Fibroblast of villous mesenchyme (primary cell): ENCODE data around the gene MINPP1. TPM values are rescaled to one million over a fixed set of nuclear protein-coding genes. Genes with fewer than 3 reads are reported as not detected.
"Not testable (repeated sequence)": the region's sequence is repeated elsewhere in the genome, so short reads cannot be mapped to it uniquely, and the experiment has no call there.

ENCODE experiments used
- DNase-seq: peaks from one replicate; pipeline ENCODE4 v3.0.0-alpha.2; 2010; ENCODE audit warnings: low read depth
- H3K4me3 ChIP-seq: 2 replicates; pipeline ENCODE4 v1.5.1; 2011; ENCODE audit warnings: low read depth, mild to moderate bottlenecking, low read length
- total RNA-seq: library from RNA; depleted of rRNA; stranded (reverse); fragments of >200 nt; gene quantifications from 2 replicates; pipeline ENCODE4 v1.2.3, GENCODE V29; 2012
- TF ChIP-seq, protein P1 (sequence below): IDR thresholded peaks from 2 replicates; pipeline ENCODE4 v1.5.1; 2012; ENCODE audit warnings: low read depth, mild to moderate bottlenecking, low read length; ENCODE audit not compliant: insufficient read depth

Gene MINPP1, protein sequence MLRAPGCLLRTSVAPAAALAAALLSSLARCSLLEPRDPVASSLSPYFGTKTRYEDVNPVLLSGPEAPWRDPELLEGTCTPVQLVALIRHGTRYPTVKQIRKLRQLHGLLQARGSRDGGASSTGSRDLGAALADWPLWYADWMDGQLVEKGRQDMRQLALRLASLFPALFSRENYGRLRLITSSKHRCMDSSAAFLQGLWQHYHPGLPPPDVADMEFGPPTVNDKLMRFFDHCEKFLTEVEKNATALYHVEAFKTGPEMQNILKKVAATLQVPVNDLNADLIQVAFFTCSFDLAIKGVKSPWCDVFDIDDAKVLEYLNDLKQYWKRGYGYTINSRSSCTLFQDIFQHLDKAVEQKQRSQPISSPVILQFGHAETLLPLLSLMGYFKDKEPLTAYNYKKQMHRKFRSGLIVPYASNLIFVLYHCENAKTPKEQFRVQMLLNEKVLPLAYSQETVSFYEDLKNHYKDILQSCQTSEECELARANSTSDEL
- 30.0 and 52.7 TPM in 2 replicates for total RNA-seq

DNA sequence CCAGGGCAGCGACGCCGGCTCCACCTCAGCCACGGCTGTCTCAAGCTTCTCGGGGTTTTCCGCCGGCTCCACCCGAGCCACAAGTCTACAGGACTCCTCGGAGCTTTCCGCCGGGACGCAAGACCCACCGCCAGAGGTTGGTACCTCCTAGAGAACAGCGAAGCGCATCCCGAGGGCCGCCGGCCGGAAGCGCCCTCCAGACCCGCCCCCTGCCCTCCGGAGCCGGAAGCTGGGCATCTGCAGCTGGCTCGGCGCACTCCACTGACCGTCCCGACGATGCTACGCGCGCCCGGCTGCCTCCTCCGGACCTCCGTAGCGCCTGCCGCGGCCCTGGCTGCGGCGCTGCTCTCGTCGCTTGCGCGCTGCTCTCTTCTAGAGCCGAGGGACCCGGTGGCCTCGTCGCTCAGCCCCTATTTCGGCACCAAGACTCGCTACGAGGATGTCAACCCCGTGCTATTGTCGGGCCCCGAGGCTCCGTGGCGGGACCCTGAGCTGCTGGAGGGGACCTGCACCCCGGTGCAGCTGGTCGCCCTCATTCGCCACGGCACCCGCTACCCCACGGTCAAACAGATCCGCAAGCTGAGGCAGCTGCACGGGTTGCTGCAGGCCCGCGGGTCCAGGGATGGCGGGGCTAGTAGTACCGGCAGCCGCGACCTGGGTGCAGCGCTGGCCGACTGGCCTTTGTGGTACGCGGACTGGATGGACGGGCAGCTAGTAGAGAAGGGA, at the start of gene MINPP1:
Gene MINPP1, plus strand, starts transcription at position 254 of the 726 bp plus-strand sequence. Its CDS starts 23 bp downstream, at position 277.
- H3K4me3 ChIP-seq, result peak within 1 kb of the TSS; percentile 95
- peak; percentile 86 for DNase-seq
- TF ChIP-seq, protein P1, sequence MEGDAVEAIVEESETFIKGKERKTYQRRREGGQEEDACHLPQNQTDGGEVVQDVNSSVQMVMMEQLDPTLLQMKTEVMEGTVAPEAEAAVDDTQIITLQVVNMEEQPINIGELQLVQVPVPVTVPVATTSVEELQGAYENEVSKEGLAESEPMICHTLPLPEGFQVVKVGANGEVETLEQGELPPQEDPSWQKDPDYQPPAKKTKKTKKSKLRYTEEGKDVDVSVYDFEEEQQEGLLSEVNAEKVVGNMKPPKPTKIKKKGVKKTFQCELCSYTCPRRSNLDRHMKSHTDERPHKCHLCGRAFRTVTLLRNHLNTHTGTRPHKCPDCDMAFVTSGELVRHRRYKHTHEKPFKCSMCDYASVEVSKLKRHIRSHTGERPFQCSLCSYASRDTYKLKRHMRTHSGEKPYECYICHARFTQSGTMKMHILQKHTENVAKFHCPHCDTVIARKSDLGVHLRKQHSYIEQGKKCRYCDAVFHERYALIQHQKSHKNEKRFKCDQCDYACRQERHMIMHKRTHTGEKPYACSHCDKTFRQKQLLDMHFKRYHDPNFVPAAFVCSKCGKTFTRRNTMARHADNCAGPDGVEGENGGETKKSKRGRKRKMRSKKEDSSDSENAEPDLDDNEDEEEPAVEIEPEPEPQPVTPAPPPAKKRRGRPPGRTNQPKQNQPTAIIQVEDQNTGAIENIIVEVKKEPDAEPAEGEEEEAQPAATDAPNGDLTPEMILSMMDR, result no peak

DNA sequence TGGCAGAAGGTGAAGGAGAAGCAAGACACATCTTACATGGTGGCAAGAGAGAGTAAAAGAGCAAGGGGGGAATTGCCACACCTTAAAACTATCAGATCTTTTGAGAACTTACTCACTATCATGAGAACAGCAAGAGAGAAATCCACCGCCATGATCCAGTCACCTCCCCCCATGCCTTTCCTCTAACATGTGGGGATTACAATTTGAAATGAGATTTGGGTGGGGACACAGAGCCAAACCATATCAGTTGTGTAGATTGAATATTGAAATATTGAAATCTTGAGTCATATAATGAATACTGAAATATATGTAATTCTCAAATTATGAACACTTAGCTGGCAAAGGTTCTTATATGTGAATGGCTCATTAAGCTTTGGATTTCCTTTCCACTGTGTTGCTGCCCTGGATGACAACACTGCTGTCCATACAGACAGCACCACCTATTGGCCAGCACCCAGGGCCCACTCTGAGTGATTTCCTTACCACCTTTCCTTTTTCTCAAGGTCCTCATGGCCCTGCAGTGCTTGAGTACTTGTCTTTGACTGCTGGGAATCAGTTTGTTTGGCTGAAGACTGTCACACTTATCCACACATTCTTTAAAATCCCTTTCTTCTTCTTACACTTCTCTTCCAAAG, 48.0 kb upstream of the MINPP1 start:
- H3K4me3 ChIP-seq, DNase-seq: not testable (repeated sequence)

DNA sequence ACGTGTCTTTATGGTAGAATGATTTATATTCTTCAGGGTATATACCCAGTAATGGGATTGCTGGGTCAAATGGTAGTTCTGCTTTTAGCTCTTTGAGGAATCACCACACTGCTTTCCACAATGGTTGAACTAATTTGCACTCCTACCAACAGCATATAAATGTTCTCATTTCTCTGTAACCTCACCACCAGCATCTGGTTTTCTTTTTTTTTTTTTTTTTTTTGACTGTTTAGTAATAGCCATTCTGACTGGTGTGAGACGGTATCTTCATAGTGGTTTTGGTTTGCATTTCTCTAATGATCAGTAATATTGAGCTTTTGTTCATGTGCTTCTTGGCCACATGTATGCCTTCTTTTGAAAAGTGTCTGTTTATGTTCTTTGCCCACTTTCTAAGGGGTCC, 42.9 kb upstream of the MINPP1 start:
- not testable (repeated sequence) for H3K4me3 ChIP-seq, DNase-seq

DNA sequence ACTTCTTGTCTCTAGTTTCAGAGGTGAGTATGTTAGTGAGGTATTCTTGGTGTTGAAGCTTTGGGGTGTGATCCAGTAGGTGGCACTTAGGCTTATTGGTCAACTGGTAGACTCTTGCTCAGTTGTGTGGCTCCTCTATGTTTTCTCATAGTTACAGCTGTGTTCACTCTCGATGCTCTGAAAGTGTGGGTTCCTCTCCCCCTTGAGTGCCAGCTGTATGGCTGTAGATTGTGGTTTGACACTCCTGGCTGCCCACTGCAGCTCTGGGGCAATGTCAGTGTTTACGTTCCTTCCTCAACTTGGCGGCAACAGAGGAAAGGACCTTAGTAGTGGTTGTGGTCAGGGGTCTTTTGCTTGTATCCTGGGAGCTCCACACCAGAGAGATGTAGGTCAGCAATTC, 37.8 kb upstream of the MINPP1 start:
- not testable (repeated sequence) for DNase-seq, H3K4me3 ChIP-seq

DNA sequence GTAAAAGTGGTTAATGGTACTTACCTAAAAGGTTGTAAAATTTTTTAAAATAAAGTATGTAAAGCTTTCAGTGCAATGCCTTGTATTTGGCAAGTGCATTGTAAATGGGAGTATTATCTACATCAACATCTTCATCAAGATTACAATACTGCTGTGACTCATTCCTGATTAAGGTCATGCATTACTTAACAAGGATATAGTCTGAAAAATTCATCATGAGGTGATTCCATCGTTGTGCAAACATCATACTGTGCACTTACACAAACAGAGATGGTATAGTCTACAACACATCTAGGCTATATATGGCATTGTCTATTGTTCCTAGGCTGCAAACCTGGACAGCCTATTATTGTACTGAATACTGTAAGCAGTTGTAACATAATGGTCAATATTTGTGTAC, 16.0 kb upstream of the MINPP1 start:
- H3K4me3 ChIP-seq, DNase-seq: not testable (repeated sequence)

DNA sequence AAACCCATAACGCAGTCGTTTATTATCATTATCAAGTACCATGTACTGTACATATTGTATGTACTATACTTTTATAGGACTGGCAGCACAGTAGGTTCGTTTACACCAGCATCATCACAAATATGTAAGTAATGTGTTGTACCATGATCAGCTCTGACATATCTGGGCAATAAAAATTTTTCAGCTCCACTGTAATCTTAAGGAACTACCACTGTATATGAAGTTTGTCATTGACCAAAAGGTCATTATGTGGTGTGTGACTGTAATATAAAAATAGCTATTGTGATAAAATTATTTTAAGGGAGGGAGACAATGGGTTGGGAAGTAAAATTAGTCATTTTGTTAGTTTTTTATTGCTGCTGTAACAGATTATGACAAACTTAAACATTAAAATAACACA, 14.4 kb upstream of the MINPP1 start:
- not testable (repeated sequence) for DNase-seq, H3K4me3 ChIP-seq

DNA sequence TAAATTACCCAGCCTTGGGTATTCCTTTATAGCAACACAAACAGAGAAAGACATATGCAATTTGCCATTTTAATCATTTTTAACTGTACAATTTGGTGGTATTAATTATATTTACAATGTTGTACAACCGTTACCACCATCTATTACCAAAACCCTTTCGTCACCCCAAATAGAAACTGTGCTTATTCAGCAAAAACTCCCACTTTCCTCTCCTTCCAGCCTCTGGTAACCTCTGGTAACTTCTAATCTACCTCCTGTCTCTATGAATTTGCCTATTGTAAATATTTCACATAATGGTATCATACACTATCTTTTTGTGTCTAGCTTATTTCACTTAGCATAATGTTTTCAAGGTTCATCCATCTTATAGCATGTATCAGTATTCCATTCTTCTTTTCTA, 12.2 kb upstream of the MINPP1 start:
- not testable (repeated sequence) for DNase-seq, H3K4me3 ChIP-seq

DNA sequence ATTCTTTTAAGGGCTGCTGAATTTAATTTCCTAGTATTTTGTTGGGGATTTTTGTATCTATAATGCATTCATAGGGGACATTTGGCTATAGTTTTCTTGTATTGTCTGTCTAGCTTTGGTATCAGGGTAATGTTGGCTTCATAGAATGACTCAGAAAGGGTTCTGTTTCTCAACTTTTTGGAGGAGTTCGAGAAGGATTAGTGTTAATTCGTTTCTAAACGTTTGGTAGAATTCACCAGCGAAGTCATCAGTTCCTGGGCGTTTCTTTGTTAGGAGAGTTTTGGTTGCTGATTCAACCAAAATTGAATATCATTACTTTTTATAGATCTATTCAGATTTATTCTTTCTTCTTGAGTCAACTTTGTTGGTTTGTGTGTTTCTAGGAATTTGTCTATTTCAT, 9.2 kb upstream of the MINPP1 start:
- H3K4me3 ChIP-seq, DNase-seq: not testable (repeated sequence)

DNA sequence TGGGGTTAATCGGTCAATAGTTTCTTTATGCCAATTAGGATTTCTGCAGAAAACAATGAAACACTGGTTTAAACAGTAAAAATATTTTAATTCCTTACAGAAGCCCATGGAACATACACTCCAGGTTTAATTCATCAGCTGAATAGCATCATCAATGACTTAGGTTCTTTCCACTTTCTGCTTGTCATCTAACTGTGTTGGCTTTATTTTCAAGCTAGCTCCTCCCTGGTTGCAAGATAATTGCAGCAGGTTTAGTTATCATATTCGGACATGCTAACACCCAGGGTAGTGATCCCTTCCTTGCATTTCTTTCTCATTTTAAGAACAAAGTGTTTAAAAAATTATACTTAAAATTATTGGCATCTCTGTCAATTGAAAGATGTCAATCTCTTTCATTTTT, 7.3 kb upstream of the MINPP1 start:
- DNase-seq, result not testable (repeated sequence)

DNA sequence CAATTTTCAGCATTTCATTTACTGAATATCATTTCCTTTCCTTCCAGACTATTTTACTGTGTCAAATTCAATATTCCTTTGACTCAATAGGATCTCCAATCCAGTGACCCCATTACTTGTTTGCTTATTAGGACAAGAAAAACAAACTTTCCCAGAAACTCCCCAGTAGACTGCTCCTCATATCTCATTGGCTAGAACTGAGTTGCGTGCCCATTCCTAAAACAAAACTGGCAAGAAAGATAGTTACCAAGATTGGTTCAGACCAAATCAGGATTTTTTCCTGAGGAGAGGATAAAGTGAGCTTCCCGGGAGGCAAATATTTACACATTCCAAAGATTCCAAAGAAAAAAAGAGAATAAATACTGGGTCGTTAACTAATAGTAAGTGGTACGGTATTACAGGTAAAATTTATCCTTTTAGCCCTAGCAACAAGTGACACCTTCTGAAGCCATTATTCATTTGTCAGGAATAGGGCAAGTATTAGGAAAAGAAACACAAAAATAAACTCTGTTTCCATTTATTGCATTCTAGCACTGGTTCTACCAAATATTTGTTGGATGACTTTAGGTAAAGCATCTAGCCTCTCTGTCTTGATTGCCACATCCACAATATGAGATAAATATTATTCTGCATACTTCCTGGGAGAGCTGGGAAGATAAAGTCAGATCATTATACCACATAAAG, 6.4 kb upstream of the MINPP1 start:
- peak; percentile 41 for DNase-seq

More for the DNA sequence above, 7.3 kb upstream of the MINPP1 start:
- H3K4me3 ChIP-seq, result not testable (repeated sequence)

DNA sequence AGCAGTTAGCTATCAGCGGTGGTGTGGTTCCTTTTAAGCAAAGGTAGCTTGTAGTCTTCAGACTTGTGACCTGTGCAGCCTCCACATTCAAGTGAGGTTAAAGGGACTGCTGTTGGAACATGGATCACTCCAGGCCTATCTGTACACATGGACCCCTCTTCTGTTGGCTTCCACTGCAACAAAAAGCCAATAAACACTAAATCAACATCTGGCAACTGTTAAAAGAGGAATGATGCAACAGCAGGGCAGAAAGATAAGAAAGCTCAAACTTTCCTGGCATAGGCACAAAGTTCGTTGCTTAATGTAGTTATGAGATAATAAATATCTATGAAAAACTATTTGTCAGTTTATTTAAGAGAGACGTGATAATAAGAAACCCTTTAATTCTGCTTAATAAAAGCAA, 4.0 kb upstream of the MINPP1 start:
- no peak overlapping the region for H3K4me3 ChIP-seq
- TF ChIP-seq, protein P1, result no peak
- DNase-seq, result peak; percentile 90

More for the DNA sequence above, 6.4 kb upstream of the MINPP1 start:
- not testable (repeated sequence) for H3K4me3 ChIP-seq
